ENCODE results near the gene BCAS3. TPM values are rescaled to one million over a fixed set of nuclear protein-coding genes. Genes with fewer than 3 reads are reported as not detected.

Gene BCAS3
- total RNA-seq, 1 donor from 2014 or later = 17.1 TPM

- DNase-seq (ENCODE audit: low read depth, low spot score) = no peak
These were observed 379.6 kb downstream of the BCAS3 start for GRCh38 chr17:61057257-61057656.

- no peak for DNase-seq (ENCODE audit: low read depth, low spot score)
These were observed 380.4 kb downstream of the BCAS3 start for GRCh38 chr17:61058066-61058465.

DNA sequence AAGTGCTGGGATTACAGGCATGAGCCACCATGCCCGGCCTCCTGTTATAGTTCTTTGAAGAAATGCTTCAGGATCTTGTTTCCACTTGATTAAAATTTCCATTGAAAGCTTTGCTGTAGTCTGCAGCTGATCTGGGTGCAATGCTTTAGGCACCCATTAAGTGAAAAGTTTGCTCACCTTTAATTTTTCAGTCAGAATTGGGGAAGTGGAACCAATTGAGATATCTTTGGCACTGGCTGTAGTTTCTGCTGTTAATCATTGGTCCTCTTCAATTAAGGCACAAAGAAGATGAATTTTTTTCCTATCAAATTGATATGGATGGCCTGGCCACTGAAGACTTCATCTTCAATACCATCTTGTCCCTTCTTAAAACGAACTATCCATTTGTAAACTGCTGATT is 385.9 kb downstream of the BCAS3 start:
- DNase-seq (ENCODE audit: low read depth, low spot score) = no peak

- DNase-seq (ENCODE audit: low read depth, low spot score) = no peak
These were observed 386.7 kb downstream of the BCAS3 start for GRCh38 chr17:61064087-61064951.

GRCh38 chr17:61065263-61065773 is 387.7 kb downstream of the BCAS3 start:
- no peak for DNase-seq (ENCODE audit: low read depth, low spot score)

- no peak for DNase-seq (ENCODE audit: low read depth, low spot score)
These were observed 388.4 kb downstream of the BCAS3 start for GRCh38 chr17:61066062-61066461.

GRCh38 chr17:61070649-61071048 is 393.0 kb downstream of the BCAS3 start:
- no peak for DNase-seq (ENCODE audit: low read depth, low spot score)

DNA sequence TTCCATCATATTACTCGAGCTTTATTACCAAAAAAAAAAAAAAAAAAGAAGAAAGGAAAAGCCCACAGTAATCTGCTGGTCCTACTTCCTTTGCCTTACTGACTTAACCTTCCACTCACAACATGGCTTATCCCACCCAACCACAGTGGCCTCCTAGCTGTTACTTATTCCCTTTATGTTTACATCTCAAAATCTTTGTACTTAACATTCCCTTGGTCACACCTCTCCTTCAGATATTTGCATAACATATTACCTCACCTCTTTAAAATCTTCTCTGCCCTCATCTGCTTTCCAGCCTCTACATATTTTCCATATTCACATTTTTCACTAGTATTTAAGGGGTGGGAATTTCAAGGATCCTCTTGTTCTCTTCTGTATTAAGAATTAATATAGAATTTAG is 395.0 kb downstream of the BCAS3 start:
- no peak for DNase-seq (ENCODE audit: low read depth, low spot score)

- DNase-seq (ENCODE audit: low read depth, low spot score) = no peak
These were observed 395.5 kb downstream of the BCAS3 start for GRCh38 chr17:61073131-61073530.

GRCh38 chr17:61073799-61074513 is 396.3 kb downstream of the BCAS3 start:
- DNase-seq (ENCODE audit: low read depth, low spot score) = no peak

DNA sequence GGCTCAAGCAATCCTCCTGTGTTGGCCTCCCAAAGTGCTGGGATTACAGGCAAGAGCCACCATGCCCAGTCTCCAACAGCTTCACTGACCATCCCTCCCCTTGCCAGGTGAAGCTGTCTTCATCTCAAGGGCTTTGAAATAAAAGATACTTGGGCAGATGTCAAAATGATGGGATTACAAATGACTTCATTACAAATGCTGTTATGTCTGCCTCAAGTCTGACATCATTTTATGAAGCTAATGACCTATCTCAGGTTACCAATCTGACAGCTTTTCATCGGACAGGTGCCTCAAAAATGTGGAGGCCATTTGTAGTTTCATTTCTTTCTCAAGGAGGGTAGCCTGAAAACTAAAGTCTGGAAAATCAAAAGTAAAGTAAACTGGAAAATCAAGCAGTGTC is 398.3 kb downstream of the BCAS3 start:
- DNase-seq (ENCODE audit: low read depth, low spot score) = no peak

- DNase-seq (ENCODE audit: low read depth, low spot score) = no peak
These were observed 399.0 kb downstream of the BCAS3 start for GRCh38 chr17:61076621-61077031.

DNA sequence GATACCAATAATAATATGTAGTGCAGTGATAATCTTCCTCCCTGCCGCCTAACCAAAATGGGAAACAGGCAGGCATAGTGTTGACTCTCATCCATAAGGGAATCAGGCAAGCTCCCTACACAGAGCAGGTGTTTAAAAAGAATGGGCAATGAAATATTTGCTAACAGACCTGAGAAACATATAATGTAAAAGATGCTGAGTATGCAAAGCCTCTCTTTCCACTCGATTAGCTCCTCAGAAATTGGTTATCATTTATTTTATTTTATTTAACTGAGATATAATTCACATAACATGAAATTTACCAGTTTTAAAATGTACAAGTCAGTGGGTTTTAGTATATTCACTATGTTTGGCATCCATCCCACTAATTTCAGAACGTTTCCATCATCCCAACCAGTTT is 404.3 kb downstream of the BCAS3 start:
- no peak for DNase-seq (ENCODE audit: low read depth, low spot score)

DNA sequence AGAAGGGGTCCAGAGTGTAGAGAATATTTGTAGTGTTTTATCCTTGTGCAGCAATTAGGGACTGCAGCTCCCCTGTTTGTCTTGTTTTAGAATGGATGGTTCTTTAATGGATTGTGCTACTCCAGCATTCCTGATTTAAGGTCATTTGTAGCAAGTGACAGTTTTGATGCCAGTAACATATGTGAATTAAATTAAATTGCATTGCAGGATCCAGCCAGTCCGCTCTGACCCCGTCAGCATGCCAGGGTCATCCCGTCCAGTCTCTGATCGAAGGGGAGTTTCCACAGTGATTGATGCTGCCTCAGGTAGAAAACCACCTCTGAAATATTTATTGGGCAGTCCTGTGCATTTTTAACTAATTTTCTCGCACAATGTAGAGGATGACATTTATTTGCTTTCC is 406.6 kb downstream of the BCAS3 start:
- no peak for DNase-seq (ENCODE audit: low read depth, low spot score)

DNA sequence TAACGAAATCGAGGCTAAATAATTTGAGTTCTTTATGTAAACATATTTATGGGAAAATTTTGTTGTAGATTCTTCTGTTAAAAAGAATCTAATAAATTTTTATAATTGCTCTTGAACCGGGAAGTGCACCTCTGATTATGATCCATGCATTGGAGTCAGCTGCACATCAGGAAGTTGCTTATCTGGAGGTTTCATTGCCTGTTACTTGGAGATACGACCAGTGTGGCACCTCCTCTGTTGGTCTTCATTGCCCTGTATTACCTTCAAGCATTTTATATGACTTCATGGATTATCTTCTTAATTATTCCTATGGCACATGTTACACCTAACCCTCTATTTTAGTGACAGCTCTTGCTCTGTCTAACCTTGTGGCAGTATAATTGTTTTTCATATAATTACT is 409.4 kb downstream of the BCAS3 start:
- no peak for DNase-seq (ENCODE audit: low read depth, low spot score)

DNA sequence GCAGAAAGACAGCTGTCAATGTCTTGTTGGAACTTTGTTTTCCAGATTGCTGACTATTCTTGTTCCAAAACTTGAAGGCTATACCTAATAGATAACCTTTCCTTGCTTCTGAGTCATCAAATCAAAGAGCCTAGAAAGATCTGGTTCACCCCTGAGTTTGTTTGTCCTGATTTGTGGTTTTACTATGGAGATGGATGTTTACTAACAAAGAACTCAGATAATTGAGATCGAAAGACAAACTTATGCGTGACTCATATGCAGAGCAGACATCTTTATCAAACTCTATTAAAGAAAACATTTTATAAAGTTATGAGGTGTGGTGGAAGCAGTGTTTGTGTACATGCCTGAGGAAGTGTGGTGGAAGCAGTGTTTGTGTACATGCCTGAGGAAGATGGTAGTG is 410.9 kb downstream of the BCAS3 start:
- no peak for DNase-seq (ENCODE audit: low read depth, low spot score)

GRCh38 chr17:61091096-61091495 is 413.4 kb downstream of the BCAS3 start:
- DNase-seq (ENCODE audit: low read depth, low spot score) = no peak

GRCh38 chr17:61097781-61098180 is 420.1 kb downstream of the BCAS3 start:
- no peak for DNase-seq (ENCODE audit: low read depth, low spot score)

DNA sequence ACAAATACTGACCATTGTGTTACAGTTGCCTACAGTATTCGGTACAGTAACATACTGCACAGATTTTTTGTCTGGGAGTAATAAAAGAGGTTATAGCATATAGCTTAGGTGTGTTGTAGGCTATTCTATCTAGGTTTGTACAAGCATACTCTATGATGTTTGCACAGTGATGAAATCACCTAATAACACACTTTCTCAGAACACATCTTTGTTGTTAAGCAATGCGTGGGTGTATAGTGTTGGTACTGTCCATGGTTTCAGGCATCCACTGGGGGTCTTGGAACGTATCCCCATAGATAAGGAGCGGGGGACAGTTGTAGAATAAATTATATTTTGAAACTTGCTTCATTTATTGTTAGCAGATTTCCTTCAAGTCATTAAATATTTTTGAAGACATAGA is 428.7 kb downstream of the BCAS3 start:
- no peak for DNase-seq (ENCODE audit: low read depth, low spot score)

- no peak for DNase-seq (ENCODE audit: low read depth, low spot score)
These were observed 438.9 kb downstream of the BCAS3 start for GRCh38 chr17:61116577-61116976.

- no peak for DNase-seq (ENCODE audit: low read depth, low spot score)
These were observed 440.3 kb downstream of the BCAS3 start for GRCh38 chr17:61117983-61118382.

DNA sequence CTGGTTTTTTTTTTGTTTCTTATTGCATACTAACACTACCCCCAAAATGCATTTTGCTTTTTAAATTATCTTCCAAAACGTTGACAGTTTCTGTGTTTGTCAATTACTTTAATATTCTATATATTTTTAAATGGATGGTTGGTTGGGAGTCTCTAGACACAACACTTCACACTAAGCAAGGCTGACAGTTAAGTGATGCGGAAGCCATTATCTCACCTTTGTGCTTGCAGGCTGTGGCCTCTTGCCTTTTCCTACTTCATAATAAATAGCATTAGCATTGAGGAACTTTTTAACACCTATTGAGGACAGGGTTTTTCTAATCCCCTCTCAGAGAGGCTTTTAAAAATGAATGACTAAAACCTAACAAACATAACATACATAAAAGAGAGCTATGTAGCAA is 441.2 kb downstream of the BCAS3 start:
- DNase-seq (ENCODE audit: low read depth, low spot score) = no peak

Data from pulmonary artery endothelial cell (primary cell).